Measurements from ENCODE around the gene GABBR1. TPM values are rescaled to one million over a fixed set of nuclear protein-coding genes. Genes with fewer than 3 reads are reported as not detected.
A peak's percentile ranks its signal among the peaks of the same experiment; 100 is the strongest.

GABBR1 gene
- total RNA-seq, 2 experiments from 2014 or later: 12.9 to 37.1 TPM

DNA sequence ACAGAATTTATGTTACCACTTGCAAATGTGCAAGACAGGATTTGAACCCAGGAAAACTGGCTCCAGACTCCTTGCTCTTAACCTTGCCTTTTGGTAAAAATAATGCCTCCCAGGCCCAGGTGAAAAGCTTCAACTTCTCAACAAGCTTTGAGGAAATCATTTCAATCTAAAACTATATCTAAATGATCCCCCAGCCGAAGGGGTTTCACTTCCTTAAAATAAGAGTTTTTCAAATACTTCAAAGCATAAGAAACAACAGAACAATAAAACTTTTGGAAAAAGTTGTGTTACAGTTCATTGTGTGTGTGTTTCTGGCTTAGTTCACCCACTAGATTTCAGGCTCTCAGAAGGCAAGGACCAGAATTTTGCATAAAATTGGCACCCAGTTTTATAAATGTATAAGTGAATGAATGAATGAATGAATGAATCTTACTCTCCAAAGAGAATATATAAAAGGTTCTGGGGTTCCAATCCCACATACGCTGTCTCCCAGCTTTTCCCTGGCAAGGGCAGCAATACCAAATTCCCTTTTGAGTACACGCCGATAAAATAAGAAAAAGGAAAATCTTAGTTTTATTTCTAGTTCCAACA lies 42.7 kb downstream of the GABBR1 start:
- ChIA-PET CTCF (ENCODE audit: unreplicated experiment) (no interaction called here), POLR2A (no interaction called here)
- DNase-seq (ENCODE audit: low spot score): peak; percentile 61
- H3K27ac ChIP-seq (ENCODE audit: low read depth, low read length, poor library complexity, severe bottlenecking): no peak overlapping the region
- H3K79me2 ChIP-seq (ENCODE audit: insufficient read depth, low read depth, low read length): no peaks in the 10 kb centered on the region
- no TSS peak for BruUV-seq (replicated peaks)
- peaks cover 12% of the 10 kb centered on the region for H3K4me1 ChIP-seq (ENCODE audit: insufficient read depth, low read length, poor library complexity, severe bottlenecking)
- intact Hi-C loops (cut with micrococcal nuclease; ENCODE audit: unreplicated experiment): loop anchor here (10.0 kb wide), 1 partner anchor 906 kb away; no protein-coding TSS in a partner anchor
- H3K4me2 ChIP-seq (ENCODE audit: low read length): peak overlapping the region; percentile 32
- H3K36me3 ChIP-seq (ENCODE audit: insufficient read depth, low read length): no peaks in the 10 kb centered on the region
- no peak overlapping the region for H3K4me3 ChIP-seq (ENCODE audit: low read depth, low read length, poor library complexity, severe bottlenecking)
- H4K20me1 ChIP-seq (ENCODE audit: insufficient read depth, low read length): no peaks in the 10 kb centered on the region
- no peak overlapping the region for H2AFZ ChIP-seq (ENCODE audit: low read length)
- no peaks in the 10 kb centered on the region for H3K9me2 ChIP-seq (ENCODE audit: insufficient read depth, low read length)
- no peak for TF ChIP-seq EZH2phosphoT487 (IDR thresholded peaks at IDR 0.05; ENCODE audit: borderline replicate concordance, low read depth, low read length)
- TF ChIP-seq, protein P1, sequence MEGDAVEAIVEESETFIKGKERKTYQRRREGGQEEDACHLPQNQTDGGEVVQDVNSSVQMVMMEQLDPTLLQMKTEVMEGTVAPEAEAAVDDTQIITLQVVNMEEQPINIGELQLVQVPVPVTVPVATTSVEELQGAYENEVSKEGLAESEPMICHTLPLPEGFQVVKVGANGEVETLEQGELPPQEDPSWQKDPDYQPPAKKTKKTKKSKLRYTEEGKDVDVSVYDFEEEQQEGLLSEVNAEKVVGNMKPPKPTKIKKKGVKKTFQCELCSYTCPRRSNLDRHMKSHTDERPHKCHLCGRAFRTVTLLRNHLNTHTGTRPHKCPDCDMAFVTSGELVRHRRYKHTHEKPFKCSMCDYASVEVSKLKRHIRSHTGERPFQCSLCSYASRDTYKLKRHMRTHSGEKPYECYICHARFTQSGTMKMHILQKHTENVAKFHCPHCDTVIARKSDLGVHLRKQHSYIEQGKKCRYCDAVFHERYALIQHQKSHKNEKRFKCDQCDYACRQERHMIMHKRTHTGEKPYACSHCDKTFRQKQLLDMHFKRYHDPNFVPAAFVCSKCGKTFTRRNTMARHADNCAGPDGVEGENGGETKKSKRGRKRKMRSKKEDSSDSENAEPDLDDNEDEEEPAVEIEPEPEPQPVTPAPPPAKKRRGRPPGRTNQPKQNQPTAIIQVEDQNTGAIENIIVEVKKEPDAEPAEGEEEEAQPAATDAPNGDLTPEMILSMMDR (conservative IDR thresholded peaks at IDR 0.05; ENCODE audit: low read length): no peak
- H3K9me3 ChIP-seq (ENCODE audit: low read length): no peaks in the 10 kb centered on the region

DNA sequence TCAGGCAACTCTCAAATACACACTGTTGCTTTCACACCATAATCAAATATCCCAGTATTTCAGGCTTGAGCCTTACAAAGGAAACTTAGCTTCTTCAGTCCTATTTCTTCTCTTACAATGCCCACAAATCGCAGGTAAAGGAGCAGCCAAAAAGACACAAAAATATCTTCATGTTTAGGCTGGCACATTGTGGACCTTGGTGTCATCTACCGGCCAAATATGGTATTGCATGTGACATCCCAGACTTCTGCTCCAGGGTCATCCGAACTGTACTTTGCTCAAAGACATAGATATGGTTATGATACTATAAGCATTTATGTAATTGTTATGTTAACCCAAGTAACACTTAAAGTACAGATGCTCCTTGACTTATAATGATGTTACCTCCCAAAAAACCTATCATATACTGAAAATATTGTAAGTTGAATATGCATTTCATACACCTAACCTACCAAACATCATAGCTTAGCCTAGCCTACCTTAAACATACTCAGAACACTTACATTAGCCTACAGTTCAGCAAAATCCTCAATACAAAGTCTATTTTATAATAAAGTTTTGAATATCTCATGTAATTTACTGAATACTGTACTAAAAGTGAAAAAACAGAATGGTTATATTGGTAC lies 43.4 kb downstream of the GABBR1 start:
- H3K9me3 ChIP-seq (ENCODE audit: low read length): no peaks in the 10 kb centered on the region
- H3K27ac ChIP-seq (ENCODE audit: low read depth, low read length, poor library complexity, severe bottlenecking): no peak overlapping the region
- DNase-seq (ENCODE audit: low spot score): peak; percentile 64

More for the DNA sequence above, 43.4 kb downstream of the GABBR1 start:
- H3K79me2 ChIP-seq (ENCODE audit: insufficient read depth, low read depth, low read length): no peaks in the 10 kb centered on the region
- peaks cover 12% of the 10 kb centered on the region for H3K4me1 ChIP-seq (ENCODE audit: insufficient read depth, low read length, poor library complexity, severe bottlenecking)
- H4K20me1 ChIP-seq (ENCODE audit: insufficient read depth, low read length): no peaks in the 10 kb centered on the region
- no peaks in the 10 kb centered on the region for H3K36me3 ChIP-seq (ENCODE audit: insufficient read depth, low read length)
- BruUV-seq (replicated peaks): no TSS peak
- POLR2A ChIA-PET: no interaction called here
- TF ChIP-seq, protein P1 (conservative IDR thresholded peaks at IDR 0.05; ENCODE audit: low read length): peak; percentile 96
- no peak for TF ChIP-seq EZH2phosphoT487 (IDR thresholded peaks at IDR 0.05; ENCODE audit: borderline replicate concordance, low read depth, low read length)
- H3K4me2 ChIP-seq (ENCODE audit: low read length): peak overlapping the region; percentile 32
- intact Hi-C loops (cut with micrococcal nuclease; ENCODE audit: unreplicated experiment): loop anchor here (1.0 to 10.0 kb wide), 4 partner anchors 213 to 905 kb away; no protein-coding TSS in a partner anchor
- H3K4me3 ChIP-seq (ENCODE audit: low read depth, low read length, poor library complexity, severe bottlenecking): no peak overlapping the region
- no peaks in the 10 kb centered on the region for H3K9me2 ChIP-seq (ENCODE audit: insufficient read depth, low read length)
- H2AFZ ChIP-seq (ENCODE audit: low read length): no peak overlapping the region; the same call in 1 of the 2 replicates
- CTCF ChIA-PET (ENCODE audit: unreplicated experiment): no interaction called here
